HUDEP-2 (cell line): ENCODE data around the gene MCM9.

ENCODE experiments used
- DNase-seq, 76 experiments: peaks; one replicate each; lab custom pipeline; 2025; ENCODE audit not compliant: unreplicated experiment in 76 of 76; lab: John Stamatoyannopoulos, UW

Gene MCM9

DNA sequence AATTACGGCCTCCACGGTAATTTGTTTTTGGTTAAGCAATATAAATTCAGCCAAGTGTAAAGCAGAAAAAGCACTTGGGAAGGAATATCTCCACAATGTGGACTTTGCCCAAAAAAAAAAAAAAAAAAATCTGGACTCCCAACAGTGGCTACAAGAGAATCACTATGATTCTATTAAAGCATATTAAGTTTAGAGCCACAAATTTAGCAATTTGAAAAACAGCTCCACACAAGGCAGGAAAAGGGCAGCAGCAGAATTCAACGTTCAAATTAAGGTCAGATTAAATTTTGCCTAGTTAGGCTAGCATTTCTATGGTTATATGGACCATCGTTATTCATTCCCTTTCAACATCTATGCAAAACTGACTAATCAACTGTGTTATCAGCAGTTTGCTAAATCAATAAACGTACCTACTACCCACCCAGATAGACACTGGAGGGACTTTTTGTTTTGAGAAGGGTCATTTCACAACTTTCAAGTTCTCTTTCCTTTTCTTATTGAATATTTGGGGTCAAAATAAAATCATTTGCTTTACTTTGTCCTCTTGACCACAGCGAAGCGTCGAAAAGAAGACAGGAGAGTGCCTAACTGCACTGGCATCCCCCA lies 1.0 kb downstream of the MCM9 start:
- DNase-seq, result no peak

DNA sequence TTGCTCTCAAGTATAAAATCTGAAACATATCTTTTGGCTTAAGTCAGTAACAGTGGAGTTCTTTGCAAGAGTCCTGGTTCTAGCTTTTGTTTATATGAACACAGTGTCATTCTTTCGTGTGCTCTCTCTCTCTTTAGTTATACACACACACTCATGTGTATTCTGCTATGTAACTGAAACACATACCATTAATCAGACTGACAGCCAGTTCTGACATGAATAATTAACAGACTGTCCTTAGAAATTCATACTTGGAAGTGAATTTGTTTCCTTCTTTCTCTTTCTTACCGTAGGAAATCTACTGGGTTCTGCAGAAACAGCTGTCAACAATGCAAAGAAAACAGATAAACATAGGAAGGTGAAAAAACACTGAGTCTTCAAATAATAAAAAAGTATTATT lies 2.5 kb downstream of the MCM9 start:
- DNase-seq, result no peak

DNA sequence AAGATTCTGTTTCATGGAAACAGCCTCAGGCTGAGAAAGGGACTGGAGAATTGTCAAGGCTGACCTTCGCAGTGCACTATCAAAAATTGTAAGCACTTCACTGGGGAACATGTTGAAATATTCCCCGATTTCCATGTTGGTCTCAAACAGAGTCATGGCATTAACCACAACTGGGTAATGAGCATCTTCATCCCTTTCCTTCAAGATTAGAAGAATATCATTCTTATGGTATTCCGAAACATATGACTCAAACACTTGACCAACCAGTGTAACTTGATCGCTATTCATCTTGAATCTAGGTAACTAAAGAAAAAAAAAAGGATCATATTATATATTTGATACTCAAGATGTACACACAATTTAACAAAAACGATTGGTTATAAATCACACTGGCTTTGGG lies 3.5 kb downstream of the MCM9 start:
- DNase-seq, result no peak

DNA sequence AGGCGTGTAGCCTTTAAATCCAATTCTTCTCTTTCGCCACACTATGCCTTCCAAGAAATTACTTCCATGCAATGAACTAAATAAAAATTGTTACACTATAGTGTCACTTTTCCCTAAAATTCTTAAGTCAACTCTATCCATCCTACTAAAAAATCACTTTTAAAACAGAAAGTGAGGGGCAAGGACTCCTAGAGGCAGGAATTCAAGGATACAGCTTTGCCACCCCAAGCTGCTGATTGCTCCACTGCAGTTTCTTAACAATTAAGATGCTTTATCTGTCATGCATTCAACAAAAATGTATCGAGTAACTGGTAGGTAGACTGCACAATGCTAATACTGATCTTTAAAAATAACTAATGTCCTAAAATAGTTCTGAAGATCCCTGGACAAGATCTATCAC lies 4.3 kb downstream of the MCM9 start:
- DNase-seq, result no peak

- no peak for DNase-seq
These were observed 11.9 kb downstream of the MCM9 start for GRCh38 chr6:118923035-118923434.

- DNase-seq, result no peak
These were observed 13.9 kb downstream of the MCM9 start for GRCh38 chr6:118921084-118921483.

- no peak for DNase-seq
These were observed 16.6 kb downstream of the MCM9 start for GRCh38 chr6:118918329-118918725.

DNA sequence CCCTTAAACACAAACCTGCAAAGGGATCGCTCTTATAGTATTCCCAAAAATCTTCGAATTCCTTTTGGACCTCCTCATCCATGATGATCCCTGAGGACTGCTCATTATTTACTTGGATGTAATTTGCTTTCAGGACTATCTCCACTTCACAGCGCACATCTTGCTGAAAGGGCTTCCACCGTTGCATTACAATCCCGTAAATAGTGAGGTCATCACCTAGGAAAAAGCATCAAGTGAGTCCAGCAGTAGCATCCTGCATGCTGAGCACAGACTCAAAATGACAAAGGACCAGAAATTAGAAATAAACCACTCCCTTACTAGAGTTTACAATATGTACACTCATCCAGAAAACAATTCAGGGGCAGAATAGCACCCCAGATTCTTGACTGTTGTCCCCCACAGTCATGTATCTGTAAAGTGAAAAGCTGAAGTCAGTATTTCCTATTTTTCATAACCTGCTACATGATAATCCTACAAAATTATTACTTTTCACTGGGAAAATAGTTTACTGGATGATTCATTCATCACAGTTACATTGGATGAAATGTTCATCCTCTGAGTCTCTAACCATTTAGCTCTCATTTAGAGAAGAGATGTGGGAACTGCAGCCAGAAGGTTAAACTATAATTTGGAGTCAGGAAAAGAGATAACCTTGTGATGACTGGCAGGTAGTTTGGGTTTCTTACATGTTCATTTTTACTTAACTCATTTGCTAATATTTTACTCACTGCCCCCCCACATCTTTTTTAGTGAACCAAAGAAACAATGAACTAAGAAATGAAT lies 17.2 kb downstream of the MCM9 start:
- no peak for DNase-seq

DNA sequence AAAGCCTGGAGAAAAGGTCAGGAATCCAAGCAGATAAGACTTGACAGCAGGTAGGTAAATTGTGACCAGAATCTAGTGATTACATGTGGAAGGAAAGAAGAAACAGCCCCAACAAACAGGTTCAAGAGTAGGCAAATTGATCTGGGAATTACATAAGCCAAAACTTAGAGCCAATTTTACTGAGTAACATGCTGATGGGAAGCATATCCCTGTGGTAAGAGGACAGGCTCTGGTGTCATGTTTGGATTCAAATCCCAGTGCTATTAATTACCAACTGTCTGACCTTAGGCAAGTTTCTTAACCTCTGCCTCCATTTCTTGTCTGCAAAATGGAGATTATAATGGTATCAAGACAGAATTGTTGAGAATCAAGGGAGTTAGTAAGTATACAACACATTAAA lies 20.4 kb downstream of the MCM9 start:
- DNase-seq, result no peak

DNA sequence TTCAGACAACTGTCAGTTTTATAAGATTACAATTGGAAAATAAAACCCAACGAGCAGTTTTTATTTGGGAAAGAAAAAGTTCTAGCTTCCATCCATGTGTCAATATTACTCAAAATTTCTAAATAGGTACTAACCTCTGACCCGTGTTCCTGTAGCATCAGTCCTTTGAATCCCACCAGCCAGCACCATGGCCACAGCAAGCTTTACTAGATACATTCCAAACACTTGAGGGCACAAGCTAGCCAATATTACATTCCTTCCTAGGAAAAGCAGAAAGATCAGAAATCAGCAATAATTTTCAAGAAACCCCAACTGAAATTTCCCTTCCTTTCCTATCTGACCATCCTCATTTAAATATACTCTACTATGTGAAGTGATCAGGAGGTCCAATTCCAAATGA lies 21.8 kb downstream of the MCM9 start:
- no peak for DNase-seq

GRCh38 chr6:118912646-118913045 lies 22.3 kb downstream of the MCM9 start:
- no peak for DNase-seq

- DNase-seq, result no peak
These were observed 26.5 kb downstream of the MCM9 start for GRCh38 chr6:118908441-118908840.

DNA sequence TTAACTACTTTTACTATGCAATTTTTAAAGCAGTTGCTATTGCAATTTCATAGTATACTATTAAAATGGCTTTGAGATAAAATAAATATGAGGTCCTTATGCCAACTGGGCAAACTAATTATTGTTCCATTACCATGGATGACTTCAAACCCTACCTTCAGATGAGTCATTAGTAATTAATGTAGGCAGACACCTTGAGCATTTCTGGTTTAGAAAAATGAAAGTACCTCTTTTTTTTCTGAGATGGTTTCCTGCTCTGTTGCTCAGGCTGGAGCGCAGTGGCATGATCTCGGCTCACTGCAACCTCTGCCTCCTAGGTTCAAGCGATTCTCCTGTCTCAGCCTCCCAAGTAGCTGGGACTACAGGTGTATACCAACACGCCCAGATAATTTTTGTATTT lies 29.1 kb downstream of the MCM9 start:
- DNase-seq, result no peak

DNA sequence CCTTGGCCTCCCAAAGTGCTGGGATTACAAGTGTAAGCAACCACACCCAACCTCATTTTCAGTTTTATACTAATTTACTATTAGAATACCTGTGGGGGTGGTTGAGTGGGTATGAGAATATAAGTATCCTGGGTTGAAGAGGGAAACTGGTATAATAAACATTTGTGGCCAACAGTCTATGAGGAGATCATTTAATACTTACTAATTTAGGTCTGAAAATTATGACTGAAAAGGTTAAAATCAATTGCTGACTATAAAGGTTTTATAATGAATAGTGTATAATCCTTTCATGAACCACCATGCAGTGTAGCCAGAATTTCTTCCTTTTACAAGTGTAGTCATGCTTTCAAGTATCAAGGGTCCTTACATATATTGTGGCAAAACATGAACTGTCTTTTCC lies 29.9 kb downstream of the MCM9 start:
- no peak for DNase-seq

DNA sequence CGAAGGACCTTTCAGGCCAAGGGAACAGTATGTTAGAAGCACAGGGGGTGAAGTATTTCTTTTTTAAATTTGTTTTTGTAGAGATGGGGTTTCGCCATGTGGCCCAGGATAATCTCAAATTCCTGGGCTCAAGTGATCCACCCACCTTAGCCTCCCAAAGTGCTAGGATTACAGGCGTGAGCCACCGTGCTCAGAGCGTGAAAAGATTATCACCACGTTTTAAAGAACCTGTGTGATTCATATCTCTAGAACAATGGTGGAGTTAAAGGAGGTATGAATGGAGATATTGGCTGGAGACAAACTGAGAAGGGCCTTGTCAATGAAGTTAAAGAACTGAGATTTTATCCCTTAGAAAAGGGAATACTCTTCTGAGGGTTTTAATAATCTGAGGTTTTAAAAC lies 31.3 kb downstream of the MCM9 start:
- DNase-seq, result no peak

DNA sequence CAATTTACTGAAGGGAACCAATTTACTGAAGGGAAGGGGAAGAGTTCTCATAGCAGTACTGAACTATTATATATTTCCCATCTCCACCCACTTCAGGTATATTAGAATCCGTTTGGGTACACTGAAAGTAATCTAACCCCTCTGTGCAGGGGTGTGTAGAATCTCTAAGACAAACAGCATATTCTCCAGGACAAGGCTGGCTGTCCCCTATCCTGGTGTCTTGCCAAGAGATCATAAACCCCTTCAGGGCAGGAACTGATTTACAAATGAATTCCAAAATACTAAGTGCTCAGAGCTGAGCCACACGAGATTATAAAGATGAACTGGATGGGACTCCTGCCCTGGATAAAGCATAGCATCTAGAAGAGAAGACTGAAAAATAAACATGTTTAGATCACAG lies 31.8 kb downstream of the MCM9 start:
- DNase-seq, result no peak

- DNase-seq, result no peak
These were observed 32.2 kb downstream of the MCM9 start for GRCh38 chr6:118902726-118903125.

DNA sequence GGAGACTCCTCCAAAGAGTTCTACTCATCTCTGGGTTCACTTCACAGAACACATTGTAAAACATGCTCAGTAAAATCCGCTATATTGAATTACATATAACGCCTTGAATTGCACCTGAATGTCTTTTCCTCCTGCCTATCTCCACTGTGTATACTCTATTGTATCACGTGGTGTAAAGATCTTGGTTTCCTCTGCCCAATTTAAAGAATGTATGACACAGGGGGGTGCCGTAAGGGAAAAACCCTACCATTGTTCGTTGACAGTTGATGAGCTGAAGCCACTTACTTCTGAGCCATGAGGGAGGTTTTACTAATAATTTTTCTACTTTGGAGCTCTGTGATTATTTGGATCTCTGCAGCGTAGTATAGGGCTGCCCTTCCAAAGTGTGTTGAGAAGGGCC lies 35.0 kb downstream of the MCM9 start:
- DNase-seq, result no peak

DNA sequence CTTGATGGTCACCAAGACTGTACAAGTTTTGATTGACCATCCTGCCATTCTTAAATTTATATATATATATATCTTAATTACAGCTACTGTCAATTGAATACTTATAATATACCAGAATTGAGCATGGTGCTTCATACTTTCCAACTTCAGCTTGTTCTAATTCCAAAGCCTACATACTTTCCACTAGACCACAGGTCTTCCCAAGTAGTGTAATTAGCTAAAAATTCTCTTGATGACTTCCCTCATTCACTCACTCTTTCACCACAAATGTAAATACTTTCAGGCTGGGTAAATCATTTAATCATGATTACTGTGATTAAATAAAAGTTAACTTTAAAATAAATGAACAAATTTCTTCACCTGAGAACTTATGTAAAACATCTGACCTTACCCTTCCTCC lies 37.6 kb downstream of the MCM9 start:
- DNase-seq, result no peak

DNA sequence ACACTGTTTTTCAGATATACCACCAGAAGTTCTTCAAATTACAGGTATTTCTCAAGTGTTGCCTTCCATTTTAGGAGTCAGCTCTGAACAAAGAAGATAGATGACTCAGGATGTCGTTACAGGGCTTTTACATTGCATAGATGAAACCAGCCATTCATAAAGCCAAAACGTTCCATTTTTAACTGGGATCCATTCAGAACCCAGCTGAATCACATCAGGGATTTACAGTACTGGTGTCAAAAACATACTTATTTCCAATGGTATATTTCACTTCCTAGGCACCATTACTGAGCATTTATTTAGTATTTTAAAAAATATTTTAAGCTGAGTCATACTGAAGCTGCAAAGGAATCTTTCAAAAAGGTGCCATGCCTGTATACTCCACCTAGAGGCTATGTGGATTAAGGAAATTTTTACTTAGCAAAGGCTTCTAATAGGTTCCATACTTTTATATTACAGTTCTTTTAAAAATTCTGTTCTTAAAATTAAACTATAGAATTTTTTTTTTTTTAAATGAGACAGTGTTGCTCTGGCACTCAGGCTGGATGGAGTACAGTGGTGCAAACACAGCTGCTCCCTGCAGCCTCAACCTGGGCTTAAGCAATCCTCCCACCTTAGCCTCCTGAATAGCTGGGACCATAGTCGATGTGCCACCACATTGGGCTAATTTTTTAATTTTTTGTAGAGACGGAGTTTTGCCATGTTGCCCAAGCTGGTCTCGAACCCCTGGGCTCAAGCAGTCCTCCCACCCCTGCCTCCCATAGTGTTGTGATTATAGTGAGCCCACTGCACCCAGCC lies 38.4 kb downstream of the MCM9 start:
- peak in 34 of 76 experiments; percentile 25 to 88 (median 58) for DNase-seq

DNA sequence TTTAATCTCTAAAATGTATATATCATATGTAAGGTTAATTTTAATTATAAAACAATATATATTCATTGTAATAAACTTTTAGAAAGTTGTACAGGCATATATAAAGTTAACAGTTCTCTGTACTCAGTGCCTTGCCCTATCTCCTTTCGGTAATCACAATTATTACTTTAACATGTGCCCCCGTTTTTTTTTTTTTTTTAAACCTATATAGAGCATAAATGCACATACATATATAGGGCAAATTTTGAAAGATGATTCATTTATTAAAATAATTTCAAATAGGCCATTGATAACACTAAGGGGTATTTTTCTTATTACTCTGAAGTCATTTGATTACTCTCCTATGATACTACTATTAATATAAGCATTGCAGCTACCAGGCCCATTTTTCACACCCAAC lies 39.1 kb downstream of the MCM9 start:
- DNase-seq, result peak in 1 of 76 experiments; percentile 55

- DNase-seq, result peak in 2 of 76 experiments; percentile 20 to 61
These were observed 39.7 kb downstream of the MCM9 start for GRCh38 chr6:118895261-118895560.
